Measurements from ENCODE around the gene SRD5A3.

- TF ChIP-seq, protein P1, sequence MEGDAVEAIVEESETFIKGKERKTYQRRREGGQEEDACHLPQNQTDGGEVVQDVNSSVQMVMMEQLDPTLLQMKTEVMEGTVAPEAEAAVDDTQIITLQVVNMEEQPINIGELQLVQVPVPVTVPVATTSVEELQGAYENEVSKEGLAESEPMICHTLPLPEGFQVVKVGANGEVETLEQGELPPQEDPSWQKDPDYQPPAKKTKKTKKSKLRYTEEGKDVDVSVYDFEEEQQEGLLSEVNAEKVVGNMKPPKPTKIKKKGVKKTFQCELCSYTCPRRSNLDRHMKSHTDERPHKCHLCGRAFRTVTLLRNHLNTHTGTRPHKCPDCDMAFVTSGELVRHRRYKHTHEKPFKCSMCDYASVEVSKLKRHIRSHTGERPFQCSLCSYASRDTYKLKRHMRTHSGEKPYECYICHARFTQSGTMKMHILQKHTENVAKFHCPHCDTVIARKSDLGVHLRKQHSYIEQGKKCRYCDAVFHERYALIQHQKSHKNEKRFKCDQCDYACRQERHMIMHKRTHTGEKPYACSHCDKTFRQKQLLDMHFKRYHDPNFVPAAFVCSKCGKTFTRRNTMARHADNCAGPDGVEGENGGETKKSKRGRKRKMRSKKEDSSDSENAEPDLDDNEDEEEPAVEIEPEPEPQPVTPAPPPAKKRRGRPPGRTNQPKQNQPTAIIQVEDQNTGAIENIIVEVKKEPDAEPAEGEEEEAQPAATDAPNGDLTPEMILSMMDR (IDR thresholded peaks at IDR 0.05; ENCODE audit: low read depth, low read length, missing input control): no peak
- TF ChIP-seq GABPA (IDR thresholded peaks at IDR 0.05 in 1 of 2, conservative IDR thresholded peaks at IDR 0.05 in 1 of 2) (no peak), EGR1 (IDR thresholded peaks at IDR 0.05; ENCODE audit: low read depth in 2 of 2) (no peak), RAD21 (IDR thresholded peaks at IDR 0.05) (no peak), YY1 (IDR thresholded peaks at IDR 0.05) (no peak), REST (IDR thresholded peaks at IDR 0.05) (no peak), NR2F2 (IDR thresholded peaks at IDR 0.05) (no peak), JUND (IDR thresholded peaks at IDR 0.05) (no peak), TAF1 (conservative IDR thresholded peaks at IDR 0.05) (no peak), SP1 (IDR thresholded peaks at IDR 0.05) (no peak), MAX (IDR thresholded peaks at IDR 0.05) (no peak)
- TF ChIP-seq, protein P2, sequence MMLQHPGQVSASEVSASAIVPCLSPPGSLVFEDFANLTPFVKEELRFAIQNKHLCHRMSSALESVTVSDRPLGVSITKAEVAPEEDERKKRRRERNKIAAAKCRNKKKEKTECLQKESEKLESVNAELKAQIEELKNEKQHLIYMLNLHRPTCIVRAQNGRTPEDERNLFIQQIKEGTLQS (IDR thresholded peaks at IDR 0.05): no peak
These were observed 15.8 kb upstream of the SRD5A3 start for GRCh38 chr4:55330241-55330640.

Data from liver (tissue), 3 donors.